H9 (cell line): ENCODE data around the gene KLKB1. TPM values are rescaled to one million over a fixed set of nuclear protein-coding genes. Genes with fewer than 3 reads are reported as not detected.

Experiments used
- DNase-seq: peaks from one replicate; pipeline ENCODE4 v3.0.0-alpha.2; 2017
- H2AFZ ChIP-seq: one replicate; pipeline ENCODE4 v1.6.1; 2013; ENCODE audit warnings: mild to moderate bottlenecking, low read length, control low read depth, moderate library complexity
- H2AK5ac ChIP-seq: 2 replicates; pipeline ENCODE4 v1.6.1; 2013; ENCODE audit warnings: low read length, control low read depth, mixed read lengths; ENCODE audit not compliant: insufficient read length
- H2BK120ac ChIP-seq: one replicate; pipeline ENCODE4 v1.6.1; 2013; ENCODE audit warnings: low read depth, mild to moderate bottlenecking, low read length, control low read depth, inconsistent platforms; ENCODE audit not compliant: poor library complexity, severe bottlenecking
- H2BK12ac ChIP-seq: 2 replicates; pipeline ENCODE4 v1.6.1; 2013; ENCODE audit warnings: low read length, control low read depth, mixed read lengths, low read depth; ENCODE audit not compliant: insufficient read length
- H2BK15ac ChIP-seq: 2 replicates; pipeline ENCODE4 v1.6.1; 2013; ENCODE audit warnings: low read depth, low read length, control low read depth
- H2BK20ac ChIP-seq: one replicate; pipeline ENCODE4 v1.6.1; 2013; ENCODE audit warnings: low read depth, mild to moderate bottlenecking, low read length, control low read depth, inconsistent platforms; ENCODE audit not compliant: poor library complexity, severe bottlenecking
- H2BK5ac ChIP-seq: 2 replicates; pipeline ENCODE4 v1.6.1; 2013; ENCODE audit warnings: low read length, control low read depth, mixed read lengths; ENCODE audit not compliant: insufficient read length
- H3K14ac ChIP-seq: 2 replicates; pipeline ENCODE4 v1.6.1; 2013; ENCODE audit warnings: low read length, control low read depth; ENCODE audit not compliant: insufficient read depth
- H3K18ac ChIP-seq: 2 replicates; pipeline ENCODE4 v1.6.1; 2013; ENCODE audit warnings: low read depth, mild to moderate bottlenecking, mixed read lengths, low read length, control low read depth; ENCODE audit not compliant: insufficient read length
- H3K23ac ChIP-seq: 2 replicates; pipeline ENCODE4 v1.6.1; 2013; ENCODE audit warnings: low read length, control low read depth, mixed read lengths, low read depth; ENCODE audit not compliant: insufficient read length
- H3K23me2 ChIP-seq: 2 replicates; pipeline ENCODE4 v1.6.1; 2013; ENCODE audit warnings: low read depth, mild to moderate bottlenecking, mixed read lengths, low read length, control low read depth; ENCODE audit not compliant: insufficient read length, poor library complexity, severe bottlenecking
- H3K27ac ChIP-seq: 2 replicates; pipeline ENCODE4 v1.5.1; 2013; ENCODE audit warnings: low read length, control low read depth, mixed read lengths, low read depth; ENCODE audit not compliant: insufficient read length
- H3K27me3 ChIP-seq: 2 replicates; pipeline ENCODE4 v1.6.1; 2013; ENCODE audit warnings: low read length, control low read depth, inconsistent platforms; ENCODE audit not compliant: insufficient read depth
- H3K4ac ChIP-seq: 2 replicates; pipeline ENCODE4 v1.6.1; 2013; ENCODE audit warnings: low read depth, mild to moderate bottlenecking, control low read depth, inconsistent platforms, low read length, moderate library complexity
- H3K4me1 ChIP-seq: 2 replicates; pipeline ENCODE4 v1.6.1; 2013; ENCODE audit warnings: low read length, control low read depth, inconsistent platforms; ENCODE audit not compliant: insufficient read depth
- H3K4me2 ChIP-seq: 2 replicates; pipeline ENCODE4 v1.6.1; 2013; ENCODE audit warnings: low read length, control low read depth, mixed read lengths; ENCODE audit not compliant: insufficient read length, insufficient read depth
- H3K56ac ChIP-seq: 2 replicates; pipeline ENCODE4 v1.6.1; 2013; ENCODE audit warnings: low read depth, mild to moderate bottlenecking, mixed read lengths, low read length, control low read depth; ENCODE audit not compliant: insufficient read length
- H3K79me1 ChIP-seq: 2 replicates; pipeline ENCODE4 v1.6.1; 2013; ENCODE audit warnings: low read depth, mild to moderate bottlenecking, moderate library complexity, low read length, control low read depth, inconsistent platforms; ENCODE audit not compliant: insufficient read depth, poor library complexity, severe bottlenecking
- H3K79me2 ChIP-seq: 2 replicates; pipeline ENCODE4 v1.6.1; 2013; ENCODE audit warnings: low read length, control low read depth, inconsistent platforms; ENCODE audit not compliant: insufficient read depth
- H3K9ac ChIP-seq: 2 replicates; pipeline ENCODE4 v1.6.1; 2013; ENCODE audit warnings: low read length, control low read depth, mixed read lengths; ENCODE audit not compliant: insufficient read length; ENCODE audit errors: extremely low read depth
- H3K9me3 ChIP-seq: one replicate; pipeline ENCODE4 v1.6.1; 2013; ENCODE audit warnings: low read depth, low read length, inconsistent platforms; ENCODE audit not compliant: control insufficient read depth
- H3T11ph ChIP-seq: one replicate; pipeline ENCODE4 v1.6.1; 2013; ENCODE audit warnings: mild to moderate bottlenecking, low read length, control low read depth, inconsistent platforms
- H4K20me1 ChIP-seq: one replicate; pipeline ENCODE4 v1.6.1; 2013; ENCODE audit not compliant: control insufficient read depth, insufficient read length, insufficient read depth
- H4K5ac ChIP-seq: 2 replicates; pipeline ENCODE4 v1.6.1; 2013; ENCODE audit warnings: low read depth, mild to moderate bottlenecking, mixed read lengths, low read length, control low read depth; ENCODE audit not compliant: insufficient read length
- H4K8ac ChIP-seq: replicated peaks from 2 replicates; pipeline ENCODE4 v1.6.1; 2013; ENCODE audit warnings: low read length, control low read depth, mixed read lengths, low read depth; ENCODE audit not compliant: insufficient read length
- H4K91ac ChIP-seq: 2 replicates; pipeline ENCODE4 v1.6.1; 2013; ENCODE audit warnings: low read depth, mild to moderate bottlenecking, moderate library complexity, mixed read lengths, low read length, control low read depth; ENCODE audit not compliant: insufficient read length
- H3K27ac Mint-ChIP-seq, 3 experiments: 2 replicates in 2 of 3; 3 replicates in 1 of 3; pipeline ENCODE4 v1.8.0; 2020 to 2021; ENCODE audit warnings: mixed read lengths in 3 of 3, mild to moderate bottlenecking in 1 of 3, moderate library complexity in 1 of 3
- H3K27me3 Mint-ChIP-seq: 2 replicates; pipeline ENCODE4 v1.8.0; 2021; ENCODE audit warnings: low read depth, mild to moderate bottlenecking, moderate library complexity, mixed read lengths
- H3K36me3 Mint-ChIP-seq, 3 experiments: 2 replicates in 2 of 3; 3 replicates in 1 of 3; pipeline ENCODE4 v1.8.0; 2020 to 2021; ENCODE audit warnings: low read depth in 3 of 3, mixed read lengths in 3 of 3; ENCODE audit not compliant: insufficient read depth in 1 of 3
- H3K4me1 Mint-ChIP-seq, 2 experiments: 2 replicates each; pipeline ENCODE4 v1.8.0; 2020; ENCODE audit warnings: mixed read lengths in 2 of 2
- H3K4me3 Mint-ChIP-seq, 2 experiments: 2 replicates in 1 of 2; 3 replicates in 1 of 2; pipeline ENCODE4 v1.8.0; 2020 to 2021; ENCODE audit warnings: mild to moderate bottlenecking in 2 of 2, mixed read lengths in 2 of 2, moderate library complexity in 1 of 2
- H3K9me3 Mint-ChIP-seq, 2 experiments: 2 replicates in 1 of 2; 3 replicates in 1 of 2; pipeline ENCODE4 v1.8.0; 2020; ENCODE audit warnings: mild to moderate bottlenecking in 2 of 2, mixed read lengths in 2 of 2, moderate library complexity in 1 of 2
- WGBS: extraction: QIAGEN DNeasy Blood & Tissue Kit; methylation state at CpG from one replicate; pipeline ENCODE4 v1.1.7; 2013; ENCODE audit warnings: missing lambda C conversion rate, low lambda C conversion rate, mixed read lengths; ENCODE audit not compliant: insufficient read length; ENCODE audit errors: extremely low coverage; 5-methylcytosine and 5-hydroxymethylcytosine counted together
- total RNA-seq: library from RNA; stranded (reverse); gene quantifications from 2 replicates; pipeline ENCODE4 v1.2.1, GENCODE V29; 2021
- TF ChIP-seq, protein P1 (sequence below): fragments of 200-600 bp; sonication (generic); conservative IDR thresholded peaks from 3 replicates; pipeline ENCODE4 v1.8.0; 2021; ENCODE audit warnings: antibody characterized with exemption, mild to moderate bottlenecking

The KLKB1 gene
- total RNA-seq, 1 experiment from 2014 or later: 21.8 TPM

DNA sequence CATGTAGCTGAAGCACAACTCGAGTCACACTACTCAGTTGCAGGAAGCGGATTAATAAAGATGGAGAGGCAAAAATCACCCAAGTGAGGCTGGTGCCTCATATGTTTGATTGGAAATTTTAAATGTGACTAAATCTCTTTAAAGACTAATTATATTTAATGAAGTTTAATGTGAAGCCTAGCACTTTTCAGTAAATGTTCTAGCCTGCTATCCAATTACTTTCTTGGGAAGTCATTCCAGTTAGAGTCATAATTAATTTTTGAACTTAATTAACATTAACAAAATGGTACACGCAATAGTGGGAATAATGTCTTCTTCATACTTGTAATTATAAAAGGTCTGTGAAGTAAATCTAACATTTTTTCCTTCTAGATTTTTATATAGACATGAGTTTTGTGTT lies 59.3 kb downstream of the KLKB1 start:
- H3K4me2 ChIP-seq: no peak overlapping the region
- H3K23me2 ChIP-seq: no peaks in the 10 kb centered on the region
- H3K4me1 ChIP-seq: 0 out of 2 replicates have a peak, but pooled peaks cover 2% of the 10 kb centered on the region
- H2BK5ac ChIP-seq: no peak overlapping the region
- H3K23ac ChIP-seq: no peak overlapping the region
- H2BK20ac ChIP-seq: no peak overlapping the region
- no peak overlapping the region for H3K18ac ChIP-seq
- H4K8ac ChIP-seq: no peak overlapping the region
- Mint-ChIP-seq H3K9me3 (no peaks in the 10 kb centered on the region), H3K4me1 (peaks cover 3 to 9% of the 10 kb centered on the region in 2 experiments; a peak in 2 of 4 replicates), H3K36me3 (no peaks in the 10 kb centered on the region), H3K4me3 (no peak overlapping the region), H3K27me3 (no peaks in the 10 kb centered on the region), H3K27ac (no peak overlapping the region)
- no peak for DNase-seq
- no peak overlapping the region for H4K91ac ChIP-seq
- TF ChIP-seq, protein P1, sequence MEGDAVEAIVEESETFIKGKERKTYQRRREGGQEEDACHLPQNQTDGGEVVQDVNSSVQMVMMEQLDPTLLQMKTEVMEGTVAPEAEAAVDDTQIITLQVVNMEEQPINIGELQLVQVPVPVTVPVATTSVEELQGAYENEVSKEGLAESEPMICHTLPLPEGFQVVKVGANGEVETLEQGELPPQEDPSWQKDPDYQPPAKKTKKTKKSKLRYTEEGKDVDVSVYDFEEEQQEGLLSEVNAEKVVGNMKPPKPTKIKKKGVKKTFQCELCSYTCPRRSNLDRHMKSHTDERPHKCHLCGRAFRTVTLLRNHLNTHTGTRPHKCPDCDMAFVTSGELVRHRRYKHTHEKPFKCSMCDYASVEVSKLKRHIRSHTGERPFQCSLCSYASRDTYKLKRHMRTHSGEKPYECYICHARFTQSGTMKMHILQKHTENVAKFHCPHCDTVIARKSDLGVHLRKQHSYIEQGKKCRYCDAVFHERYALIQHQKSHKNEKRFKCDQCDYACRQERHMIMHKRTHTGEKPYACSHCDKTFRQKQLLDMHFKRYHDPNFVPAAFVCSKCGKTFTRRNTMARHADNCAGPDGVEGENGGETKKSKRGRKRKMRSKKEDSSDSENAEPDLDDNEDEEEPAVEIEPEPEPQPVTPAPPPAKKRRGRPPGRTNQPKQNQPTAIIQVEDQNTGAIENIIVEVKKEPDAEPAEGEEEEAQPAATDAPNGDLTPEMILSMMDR: no peak
- no peaks in the 10 kb centered on the region for H3K79me2 ChIP-seq
- H2AFZ ChIP-seq: no peak overlapping the region
- no peak overlapping the region for H3T11ph ChIP-seq
- WGBS: no CpG with 5 or more reads among the region's 3 CpGs
- no peaks in the 10 kb centered on the region for H3K27me3 ChIP-seq
- no peak overlapping the region for H3K56ac ChIP-seq
- no peaks in the 10 kb centered on the region for H3K9me3 ChIP-seq
- no peak overlapping the region for H2AK5ac ChIP-seq
- no peaks in the 10 kb centered on the region for H4K20me1 ChIP-seq
- H3K9ac ChIP-seq: no peak overlapping the region
- H3K4ac ChIP-seq: no peak overlapping the region
- H3K14ac ChIP-seq: no peak overlapping the region
- no peak overlapping the region for H2BK12ac ChIP-seq
- H2BK120ac ChIP-seq: no peak overlapping the region
- no peaks in the 10 kb centered on the region for H3K79me1 ChIP-seq
- no peak overlapping the region for H3K27ac ChIP-seq
- H2BK15ac ChIP-seq: no peak overlapping the region
- no peak overlapping the region for H4K5ac ChIP-seq
